ENCODE data around the gene AKAP3. TPM values are rescaled to one million over a fixed set of nuclear protein-coding genes. Genes with fewer than 3 reads are reported as not detected.

The AKAP3 gene
- total and polyA plus RNA-seq, 10 of the 15 experiments (the other 5 are each of a cell fraction or from before 2014, with no cell fraction given), result 0.40 to 2.4 (median 1.3) TPM

GRCh38 chr12:4567073-4567881, 81.6 kb downstream of the AKAP3 start (continued):
- TF ChIP-seq RELB (IDR thresholded peaks at IDR 0.05; ENCODE audit: low read depth) (peak; percentile 51; the same call in 1 of the 2 replicates), YY1 (IDR thresholded peaks at IDR 0.05; ENCODE audit: low read depth, low read length) (no peak), IKZF1 (conservative IDR thresholded peaks at IDR 0.05) (peak; percentile 57; the same call in 1 of the 2 replicates), DPF2 (IDR thresholded peaks at IDR 0.05) (peak; percentile 48; the same call in 1 of the 2 replicates), REST (IDR thresholded peaks at IDR 0.05; ENCODE audit: low read depth, low read length) (no peak), SKIL (IDR thresholded peaks at IDR 0.05; ENCODE audit: low read depth, poor library complexity, severe bottlenecking) (no peak), HDGF (IDR thresholded peaks at IDR 0.05) (no peak), IRF4 (IDR thresholded peaks at IDR 0.05; ENCODE audit: low read depth, low read length) (no peak), NBN (IDR thresholded peaks at IDR 0.05) (peak; percentile 52; the same call in 1 of the 2 replicates), NR2F1 (conservative IDR thresholded peaks at IDR 0.05) (peak; percentile 90), SPI1 (IDR thresholded peaks at IDR 0.05; ENCODE audit: borderline replicate concordance, insufficient read depth, low read depth, low read length) (0 out of 2 replicates have a peak, but pooled peaks have one; percentile 16), RUNX3 (IDR thresholded peaks at IDR 0.05; ENCODE audit: low read length) (peak; percentile 22), TCF3 (IDR thresholded peaks at IDR 0.05; ENCODE audit: borderline replicate concordance, insufficient read depth, low read depth, low read length) (no peak), ASH2L (IDR thresholded peaks at IDR 0.05; ENCODE audit: borderline replicate concordance, low read depth) (no peak), SREBF1 (IDR thresholded peaks at IDR 0.05; ENCODE audit: low read length) (no peak), USF2 (IDR thresholded peaks at IDR 0.05; ENCODE audit: borderline replicate concordance, low read depth, low read length) (no peak), ZNF622 (IDR thresholded peaks at IDR 0.05) (no peak)
